GM19395 (cell line): ENCODE data around the gene CNBD2.
"Not testable (repeated sequence)": the region's sequence is repeated elsewhere in the genome, so short reads cannot be mapped to it uniquely, and the experiment has no call there.

ENCODE experiments used
- ATAC-seq: cut with Tn5 transposase; IDR thresholded peaks from one replicate; pipeline ENCODE4 v1.9.1; 2021; ENCODE audit warnings: mild to moderate bottlenecking, moderate library complexity; ENCODE audit not compliant: unreplicated experiment

CNBD2 gene

DNA sequence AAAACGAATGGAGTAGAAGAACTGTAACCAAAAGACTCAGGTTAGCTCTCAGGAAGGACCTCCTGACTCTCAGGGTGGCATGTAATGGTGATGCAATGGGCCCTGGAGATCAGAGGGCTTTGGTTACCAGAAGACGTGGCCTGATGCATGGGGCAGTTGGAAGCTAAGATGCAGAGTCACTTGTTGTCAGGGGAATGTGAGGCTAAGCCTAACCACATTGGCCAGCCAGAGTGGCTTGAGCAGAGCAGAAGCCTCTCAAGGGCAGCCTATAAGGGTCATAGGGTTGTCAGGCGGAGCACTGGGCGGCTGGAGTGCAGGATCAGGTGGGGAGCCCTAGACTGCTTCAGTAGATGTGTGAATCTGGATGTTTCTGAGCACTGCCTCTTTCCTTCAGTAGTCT is 5.9 kb downstream of the CNBD2 start:
- no peak for ATAC-seq

DNA sequence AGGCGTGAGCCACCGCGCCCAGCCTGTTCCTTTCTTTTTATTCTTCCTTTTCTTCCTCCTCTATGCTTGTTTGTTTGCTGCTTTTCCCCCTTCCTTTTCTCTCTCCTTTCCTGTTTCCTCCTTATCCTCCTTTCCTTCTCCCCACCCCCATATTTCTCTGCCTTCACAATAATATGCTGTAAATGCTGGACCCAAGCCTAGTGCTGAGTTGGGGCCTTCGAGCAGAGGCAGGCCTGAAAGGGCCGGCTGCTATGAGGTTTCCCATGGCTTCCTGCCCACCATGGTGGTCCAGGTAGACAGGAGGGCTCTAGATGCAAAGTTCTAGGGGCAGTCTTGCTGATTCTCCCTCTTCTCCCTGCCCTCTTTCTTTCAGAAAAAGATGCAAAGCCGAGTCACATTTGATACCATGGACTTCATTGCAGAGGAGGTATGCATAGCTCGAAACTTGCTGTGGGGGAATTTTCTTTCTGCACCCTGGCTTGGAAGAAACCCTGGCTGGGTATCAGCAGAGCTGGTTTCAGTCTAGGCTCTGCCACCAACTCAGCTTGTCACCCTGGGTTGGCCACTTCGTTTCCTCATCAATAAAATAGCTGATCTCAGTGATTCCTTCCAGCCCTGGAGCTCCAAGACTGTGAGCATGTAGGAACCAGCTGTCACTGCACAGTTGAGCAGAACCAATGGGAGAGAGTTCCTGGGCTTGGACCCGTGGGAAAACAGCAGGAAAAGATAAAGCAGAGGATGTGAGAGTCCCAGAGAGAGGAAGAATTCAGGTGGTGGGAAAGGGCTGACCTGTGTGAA is 7.4 kb downstream of the CNBD2 start:
- ATAC-seq = no peak

DNA sequence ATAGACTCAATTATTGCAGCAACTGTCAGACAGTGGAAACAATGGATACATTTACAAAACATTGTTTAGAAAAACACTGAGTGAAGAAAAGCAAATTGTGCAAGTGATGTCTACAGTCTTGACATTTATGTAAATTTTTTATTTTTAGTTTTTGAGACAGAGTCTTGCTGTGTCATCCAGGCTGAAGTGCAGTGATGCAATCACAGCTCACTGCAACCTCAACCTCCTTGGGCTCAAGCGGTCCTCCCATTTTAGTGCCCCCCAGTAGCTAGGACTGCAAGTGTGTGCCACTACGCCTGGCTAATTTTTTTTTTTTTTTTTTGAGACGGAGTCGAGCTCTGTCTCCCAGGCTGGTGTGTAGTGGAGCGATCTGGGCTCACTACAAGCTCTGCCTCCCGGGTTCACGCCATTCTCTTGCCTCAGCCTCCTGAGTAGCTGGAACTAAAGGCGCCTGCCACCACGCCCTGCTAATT is 9.7 kb downstream of the CNBD2 start:
- ATAC-seq = no peak

DNA sequence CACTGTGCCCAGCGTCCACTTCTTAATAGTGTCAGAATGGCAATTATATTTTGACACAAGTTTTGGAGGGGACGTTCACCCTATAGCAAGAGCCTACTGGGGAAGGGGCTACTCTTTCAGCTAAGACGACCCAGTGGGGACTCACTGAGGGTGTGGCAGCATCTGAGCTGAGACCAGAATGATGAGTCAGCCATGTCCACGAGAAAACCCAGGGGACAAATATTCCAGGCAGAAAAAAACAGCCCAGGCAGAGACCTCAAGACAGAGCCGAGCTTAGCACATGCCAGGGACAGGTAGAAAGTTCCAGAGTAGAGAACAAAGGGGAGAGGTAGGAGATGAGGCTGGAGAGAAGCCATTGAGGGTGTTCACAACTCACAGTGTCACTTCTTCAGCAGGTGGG is 11.2 kb downstream of the CNBD2 start:
- no peak for ATAC-seq

DNA sequence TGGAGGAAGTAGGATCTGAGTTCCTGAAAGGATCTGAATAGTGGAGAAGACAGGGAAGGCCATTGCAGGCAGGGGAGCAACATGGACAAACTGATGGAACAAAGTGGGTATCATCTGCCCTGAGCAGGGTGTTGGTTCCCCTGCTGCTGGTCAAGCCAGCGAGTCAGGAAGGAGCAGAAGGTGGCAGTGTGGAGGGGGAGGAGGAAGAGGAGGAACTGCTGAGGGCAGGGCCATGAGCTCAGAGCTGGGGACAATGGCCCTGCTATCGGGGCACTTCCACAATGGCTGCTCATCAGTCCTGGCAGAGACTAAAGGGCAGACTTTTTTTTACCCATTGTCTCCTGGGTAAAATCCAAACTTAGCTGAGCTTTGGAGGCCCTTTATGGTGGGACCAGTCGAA is 13.6 kb downstream of the CNBD2 start:
- ATAC-seq = no peak

DNA sequence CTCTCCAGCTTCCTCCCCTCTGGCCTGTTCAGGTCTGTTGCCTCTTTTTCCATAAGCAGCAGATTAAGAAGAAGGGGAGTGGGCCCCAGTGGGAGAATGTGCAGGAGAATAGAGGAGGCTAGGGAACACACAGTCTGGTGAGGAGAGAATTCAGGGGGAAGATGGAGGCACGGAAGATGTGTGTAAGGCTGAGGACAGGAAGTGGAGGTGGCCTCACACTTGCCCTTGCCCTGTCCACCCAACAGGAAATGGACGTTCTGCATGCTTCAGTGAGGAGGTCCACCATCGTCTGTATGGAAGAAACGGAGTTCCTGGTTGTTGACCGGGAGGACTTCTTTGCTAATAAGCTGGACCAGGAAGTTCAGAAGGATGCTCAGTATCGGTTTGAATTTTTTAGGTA is 16.0 kb downstream of the CNBD2 start:
- no peak for ATAC-seq

DNA sequence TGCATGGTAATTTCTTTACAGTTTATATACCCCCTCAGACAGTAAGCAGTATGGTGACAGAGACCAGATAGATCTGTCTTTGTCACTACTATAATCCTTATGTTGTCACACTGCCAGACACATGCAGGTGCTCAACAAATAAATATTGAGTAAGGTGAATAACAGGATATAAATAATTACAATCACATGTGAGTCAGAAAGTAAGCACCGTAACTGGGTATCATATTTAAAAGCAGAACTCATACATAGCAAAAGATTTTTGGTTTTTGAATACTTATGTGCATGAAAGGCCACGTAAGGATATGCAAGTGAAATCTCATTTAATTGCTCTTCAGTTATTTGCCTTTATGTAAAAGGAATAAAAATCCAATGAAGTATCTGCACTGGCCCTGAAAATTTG is 17.4 kb downstream of the CNBD2 start:
- ATAC-seq = no peak

DNA sequence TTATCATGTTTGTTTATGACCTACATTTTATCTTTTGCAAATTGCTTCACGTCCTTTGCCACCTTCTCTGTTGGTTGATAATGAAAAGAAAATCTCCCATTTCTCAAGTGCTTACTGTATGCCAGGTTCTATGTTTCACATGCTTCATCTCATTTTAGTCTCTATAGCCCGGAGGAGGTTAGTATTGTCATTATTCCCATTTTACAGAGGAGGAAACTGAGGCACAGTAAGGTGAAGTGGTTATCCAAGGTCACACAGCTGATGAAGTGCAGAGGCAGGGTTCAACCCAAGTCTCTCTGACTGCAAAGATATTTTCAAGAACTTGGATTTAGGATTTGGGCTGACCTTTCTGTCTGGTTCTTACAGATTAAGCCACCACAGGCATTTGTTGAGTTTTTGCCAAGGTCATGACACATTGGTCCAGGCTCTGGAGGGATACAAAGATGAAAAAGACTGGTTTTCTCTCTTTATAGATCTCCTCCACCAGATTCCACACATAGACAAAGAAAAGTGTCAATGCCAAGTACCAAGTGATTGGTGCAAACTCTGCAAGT is 20.6 kb downstream of the CNBD2 start:
- no peak for ATAC-seq

DNA sequence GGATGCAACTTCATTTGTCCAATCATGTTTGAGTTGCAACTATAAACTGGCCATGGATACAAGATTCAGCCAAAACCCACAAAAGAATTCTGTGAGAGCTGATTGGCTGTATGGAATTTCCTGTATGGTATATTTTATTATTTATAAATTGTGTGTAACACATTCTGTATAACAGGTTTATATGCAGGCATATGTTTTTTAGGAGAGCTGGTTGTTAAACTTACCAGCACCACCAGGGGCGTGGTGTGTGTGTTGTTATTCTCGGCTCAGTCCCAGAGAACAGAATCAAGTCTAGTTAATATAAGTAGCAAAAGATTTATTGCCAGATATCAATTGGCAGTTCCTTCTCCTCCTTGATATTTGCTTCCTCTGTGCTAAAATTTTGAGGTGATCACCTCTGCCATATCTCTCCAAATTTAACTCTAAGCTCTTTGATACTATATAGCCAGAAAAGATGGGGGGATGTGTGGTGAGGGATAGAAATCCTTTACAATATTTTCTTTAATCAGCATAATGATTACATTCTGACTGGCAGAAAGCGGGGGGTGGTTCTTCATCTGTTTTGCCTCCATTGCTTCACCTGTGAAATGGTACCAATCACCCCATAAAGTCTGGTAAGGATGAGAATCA is 22.9 kb downstream of the CNBD2 start:
- no peak for ATAC-seq

DNA sequence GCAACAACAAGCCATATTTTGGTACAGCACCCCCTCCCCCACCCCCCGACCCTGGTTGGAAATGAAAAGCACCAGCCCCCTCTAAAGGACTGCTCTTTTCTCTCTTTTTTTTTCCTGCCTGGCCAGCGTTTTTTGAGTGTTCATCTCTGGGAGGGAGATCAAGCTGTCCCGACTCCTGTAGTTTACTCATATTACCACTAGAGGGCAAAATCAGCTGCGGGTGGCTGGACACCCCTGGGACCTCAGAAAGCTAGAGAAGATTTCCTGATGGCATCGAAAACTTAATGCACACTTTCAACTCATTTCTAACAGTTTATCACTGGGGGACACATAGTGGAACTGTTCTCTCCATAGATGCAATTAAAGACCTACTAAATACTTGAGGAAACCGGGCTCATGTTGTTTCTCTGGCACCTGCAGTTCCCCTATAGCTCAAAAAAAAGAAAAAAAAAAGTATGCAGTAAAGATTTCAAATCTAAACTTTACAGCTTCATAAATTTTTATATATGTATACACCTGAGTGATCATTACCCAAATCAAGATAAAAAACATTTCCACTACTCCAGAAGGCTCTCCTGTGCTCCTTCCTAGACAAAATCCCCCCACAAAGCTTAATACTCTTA is 24.4 kb downstream of the CNBD2 start:
- no peak for ATAC-seq

DNA sequence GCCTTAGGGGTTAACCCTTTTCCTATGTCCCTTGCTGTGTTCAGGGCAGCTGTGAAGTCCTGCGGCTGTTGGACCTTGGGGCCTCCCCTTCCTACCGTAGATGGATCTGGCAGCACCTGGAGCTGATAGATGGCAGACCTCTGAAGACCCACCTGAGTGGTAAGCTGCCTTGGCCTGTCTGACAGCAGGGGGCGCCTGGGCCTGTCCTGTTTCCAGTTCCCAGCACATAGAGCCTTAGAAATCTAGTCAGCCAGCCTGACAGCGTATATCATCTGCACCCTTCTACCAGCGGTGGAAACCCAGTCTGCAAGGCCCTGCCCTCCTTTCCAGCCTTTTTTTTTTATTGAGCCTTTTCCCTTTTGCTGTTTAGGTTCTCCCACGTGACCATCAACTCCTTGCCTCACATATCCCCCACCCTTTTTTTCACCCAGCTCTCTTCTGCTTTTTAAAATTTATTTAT is 26.6 kb downstream of the CNBD2 start:
- ATAC-seq = no peak

DNA sequence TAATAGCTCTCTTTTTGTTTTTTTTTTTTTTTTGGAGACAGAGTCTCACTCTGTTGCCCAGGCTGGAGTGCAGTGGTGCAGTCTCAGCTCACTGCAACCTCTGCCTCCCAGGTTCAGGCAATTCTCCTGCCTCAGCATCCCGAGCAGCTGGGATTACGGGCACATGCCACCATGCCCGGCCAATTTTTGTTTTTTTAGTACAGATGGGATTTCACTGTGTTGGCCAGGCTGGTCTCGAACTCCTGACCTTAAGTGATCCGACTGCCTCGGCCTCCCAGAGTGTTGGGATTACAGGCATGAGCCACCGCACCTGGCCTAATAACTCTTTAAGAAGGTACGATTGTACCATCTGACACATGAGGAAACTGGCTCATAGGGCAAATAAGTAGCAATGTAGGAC is 28.1 kb downstream of the CNBD2 start:
- ATAC-seq = not testable (repeated sequence)

DNA sequence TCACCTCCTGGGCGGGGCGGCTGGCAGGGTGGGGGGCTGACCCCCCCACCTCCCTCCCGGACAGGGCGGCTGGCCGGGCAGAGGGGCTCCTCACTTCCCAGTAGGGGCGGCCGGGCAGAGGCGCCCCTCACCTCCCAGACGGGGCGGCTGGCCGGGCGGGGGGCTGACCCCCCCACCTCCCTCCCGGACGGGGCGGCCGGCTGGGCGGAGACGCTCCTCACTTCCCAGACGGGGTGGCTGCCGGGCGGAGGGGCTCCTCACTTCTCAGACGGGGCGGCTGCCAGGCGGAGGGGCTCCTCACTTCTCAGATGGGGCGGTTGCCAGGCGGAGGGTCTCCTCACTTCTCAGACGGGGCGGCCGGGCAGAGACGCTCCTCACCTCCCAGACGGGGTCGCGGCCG is 32.9 kb downstream of the CNBD2 start:
- not testable (repeated sequence) for ATAC-seq

DNA sequence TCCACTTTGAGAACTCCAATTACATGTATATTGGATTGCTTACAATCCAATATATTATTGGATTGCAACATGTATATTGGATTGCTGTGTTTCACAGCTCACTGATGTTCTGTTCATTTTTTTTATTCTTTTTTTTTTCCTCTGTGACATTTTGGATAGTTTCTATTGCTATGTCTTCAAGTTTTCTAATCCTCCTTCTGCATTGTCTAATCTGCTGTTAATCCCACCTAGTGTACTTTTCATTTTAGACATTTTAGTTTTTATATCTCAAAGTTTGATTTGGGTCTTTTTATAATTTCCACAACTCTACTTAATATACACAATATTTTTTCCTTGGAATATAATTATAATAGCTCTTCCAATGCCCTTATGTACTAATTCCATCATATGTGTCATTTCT is 34.5 kb downstream of the CNBD2 start:
- ATAC-seq = no peak

DNA sequence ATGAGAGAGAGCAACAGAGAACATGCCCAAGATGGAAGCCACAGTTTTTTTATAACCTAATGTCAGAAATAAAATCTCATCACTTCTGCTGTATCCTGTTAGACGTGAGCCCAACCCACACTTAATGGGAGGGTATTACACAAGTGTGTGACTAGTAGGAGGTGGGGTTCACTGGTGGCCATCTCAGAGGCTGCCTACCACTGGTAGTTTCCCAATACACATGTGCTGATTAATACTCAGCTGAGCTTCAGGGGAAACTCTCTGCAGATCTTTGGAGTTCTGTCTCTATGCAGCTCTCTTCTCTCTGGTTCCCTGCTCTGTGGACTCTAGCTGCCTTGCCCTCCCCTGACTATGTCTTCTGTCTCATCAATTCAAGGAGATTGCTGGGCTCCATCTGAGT is 35.7 kb downstream of the CNBD2 start:
- ATAC-seq = no peak

DNA sequence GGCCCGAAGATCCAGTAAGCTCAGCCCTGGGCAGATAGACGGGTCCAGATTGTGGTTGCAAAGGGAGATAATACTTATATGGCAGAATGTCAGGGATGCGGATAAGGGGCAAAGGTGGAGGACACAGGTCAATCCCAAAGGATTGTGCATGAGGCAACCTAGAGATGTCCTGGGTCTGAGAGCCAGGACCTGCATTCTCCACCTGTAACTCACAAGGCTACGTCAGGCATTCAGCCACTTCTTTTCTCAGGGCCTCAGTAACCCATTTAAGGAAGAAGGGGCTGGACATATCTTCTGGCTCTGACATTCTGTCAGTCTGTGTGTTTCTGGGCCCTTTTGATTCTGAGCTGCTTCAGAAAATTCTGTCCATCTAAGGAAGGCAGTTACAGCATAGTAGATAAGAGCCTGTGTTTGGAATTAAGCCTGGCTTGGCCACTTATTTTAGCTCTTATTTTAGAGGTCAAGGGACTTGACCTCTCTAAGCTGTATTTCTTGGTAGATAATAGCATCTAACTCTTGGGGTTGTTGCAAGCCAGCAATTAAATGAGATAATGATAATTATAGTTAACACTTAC is 40.2 kb downstream of the CNBD2 start:
- no peak for ATAC-seq

DNA sequence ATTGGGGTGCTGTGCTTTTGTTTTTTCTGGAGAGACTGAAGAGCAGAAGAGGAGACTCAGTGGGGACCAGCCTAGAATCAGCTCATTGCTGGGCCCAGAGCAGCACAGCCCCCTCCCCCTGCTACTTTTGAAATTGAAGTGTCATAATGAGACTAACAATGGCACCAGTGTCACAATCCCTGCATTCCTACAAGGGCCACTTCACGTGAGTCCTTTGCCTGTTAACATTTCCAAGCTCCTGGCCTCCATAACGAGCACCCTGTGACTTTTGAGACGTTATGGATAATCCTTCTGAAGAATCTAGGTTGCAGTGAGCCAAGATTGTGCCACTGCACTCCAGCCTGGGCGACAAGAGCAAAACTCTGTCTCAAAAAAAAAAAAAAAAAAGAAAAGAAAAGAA is 41.7 kb downstream of the CNBD2 start:
- ATAC-seq = no peak

DNA sequence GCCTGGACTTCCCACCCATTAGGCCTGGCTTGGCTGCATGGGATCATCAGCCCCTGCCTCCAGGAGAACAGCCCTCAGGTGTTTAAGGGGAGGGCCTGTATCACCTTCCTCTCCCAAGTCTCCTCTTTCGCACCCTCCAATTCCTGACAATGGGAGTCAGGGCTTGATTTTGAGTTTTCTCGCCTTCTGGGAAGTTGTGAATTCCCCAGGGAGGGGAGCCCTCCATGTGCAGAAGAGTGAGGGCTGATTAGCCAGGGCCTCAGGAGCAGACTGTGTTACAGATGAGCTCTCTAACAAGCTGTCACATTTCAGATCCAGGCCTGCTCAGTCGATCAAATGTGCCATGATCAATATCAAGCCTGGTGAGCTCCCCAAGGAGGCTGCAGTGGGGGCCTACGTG is 42.4 kb downstream of the CNBD2 start:
- ATAC-seq = no peak

DNA sequence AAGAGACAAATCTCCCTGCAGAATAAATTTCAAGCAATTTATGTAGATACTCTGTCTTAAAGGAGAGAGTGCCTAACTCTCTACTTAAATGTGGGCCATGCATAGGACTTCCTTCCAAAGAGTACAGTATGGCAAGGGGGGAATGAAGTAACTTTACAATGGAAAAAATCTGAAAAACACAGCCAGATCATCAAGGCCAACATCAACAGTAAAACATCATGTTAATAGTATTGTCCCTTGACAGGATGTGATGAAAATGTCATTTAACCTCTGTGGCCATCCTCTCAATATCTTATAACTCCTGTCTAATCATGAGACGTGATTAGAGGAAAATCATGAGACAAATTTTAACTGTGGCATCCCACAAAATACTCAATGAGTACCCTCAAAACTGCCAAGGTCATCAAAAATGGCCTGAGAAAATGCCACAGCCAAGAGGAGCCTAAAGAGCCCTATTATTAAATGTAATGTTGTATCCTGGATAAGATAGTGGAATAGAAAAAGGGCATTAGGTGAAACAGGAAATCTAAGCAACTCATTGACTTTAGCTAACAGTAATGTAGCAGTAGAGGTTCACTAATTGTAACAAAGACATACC is 47.5 kb downstream of the CNBD2 start:
- no peak for ATAC-seq

DNA sequence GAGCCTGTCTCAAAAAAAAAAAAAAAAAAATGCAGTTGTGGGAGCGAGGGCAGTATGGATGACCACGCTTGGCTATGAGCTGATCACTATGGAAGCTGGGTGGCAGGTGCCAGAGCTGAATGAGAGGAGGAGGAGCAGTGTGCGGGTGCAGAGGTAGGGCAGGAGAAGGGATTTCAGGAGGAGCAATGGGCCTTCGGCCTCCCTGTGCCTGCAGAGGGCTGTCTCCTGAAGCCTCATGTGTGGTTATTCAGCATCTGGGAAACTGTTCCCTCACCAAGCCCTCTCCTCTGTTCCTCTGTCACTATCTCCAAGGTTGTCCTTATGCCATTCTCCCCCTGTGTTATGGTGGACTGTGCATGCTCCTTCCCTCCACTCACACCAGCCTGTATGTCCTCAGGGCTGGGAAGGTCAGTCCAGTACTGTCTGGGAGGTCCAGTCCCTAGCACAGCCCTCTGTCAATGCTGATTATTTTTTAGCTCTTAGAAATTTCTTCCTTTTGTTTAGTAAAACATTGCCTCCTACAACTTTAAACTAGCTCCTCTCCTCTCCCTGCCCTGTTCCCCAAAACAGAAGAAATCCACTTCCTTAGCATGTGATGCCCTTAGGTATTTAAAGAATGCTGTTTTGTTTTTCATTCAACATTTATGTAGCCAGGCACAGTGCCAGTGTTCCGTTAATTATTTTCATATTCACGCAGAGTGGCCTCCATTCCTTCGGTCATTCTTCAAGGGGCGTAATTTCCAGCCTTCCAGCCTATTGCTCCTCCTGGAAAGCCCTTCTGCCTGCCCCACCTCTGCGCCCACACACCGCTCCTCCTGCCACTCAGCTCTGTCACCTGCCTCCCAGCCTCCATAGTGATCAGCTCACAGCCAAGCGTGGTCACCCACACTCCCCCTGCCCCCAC is 48.9 kb downstream of the CNBD2 start:
- ATAC-seq = no peak
